ENCODE results near the gene AKNA.

The AKNA gene

DNA sequence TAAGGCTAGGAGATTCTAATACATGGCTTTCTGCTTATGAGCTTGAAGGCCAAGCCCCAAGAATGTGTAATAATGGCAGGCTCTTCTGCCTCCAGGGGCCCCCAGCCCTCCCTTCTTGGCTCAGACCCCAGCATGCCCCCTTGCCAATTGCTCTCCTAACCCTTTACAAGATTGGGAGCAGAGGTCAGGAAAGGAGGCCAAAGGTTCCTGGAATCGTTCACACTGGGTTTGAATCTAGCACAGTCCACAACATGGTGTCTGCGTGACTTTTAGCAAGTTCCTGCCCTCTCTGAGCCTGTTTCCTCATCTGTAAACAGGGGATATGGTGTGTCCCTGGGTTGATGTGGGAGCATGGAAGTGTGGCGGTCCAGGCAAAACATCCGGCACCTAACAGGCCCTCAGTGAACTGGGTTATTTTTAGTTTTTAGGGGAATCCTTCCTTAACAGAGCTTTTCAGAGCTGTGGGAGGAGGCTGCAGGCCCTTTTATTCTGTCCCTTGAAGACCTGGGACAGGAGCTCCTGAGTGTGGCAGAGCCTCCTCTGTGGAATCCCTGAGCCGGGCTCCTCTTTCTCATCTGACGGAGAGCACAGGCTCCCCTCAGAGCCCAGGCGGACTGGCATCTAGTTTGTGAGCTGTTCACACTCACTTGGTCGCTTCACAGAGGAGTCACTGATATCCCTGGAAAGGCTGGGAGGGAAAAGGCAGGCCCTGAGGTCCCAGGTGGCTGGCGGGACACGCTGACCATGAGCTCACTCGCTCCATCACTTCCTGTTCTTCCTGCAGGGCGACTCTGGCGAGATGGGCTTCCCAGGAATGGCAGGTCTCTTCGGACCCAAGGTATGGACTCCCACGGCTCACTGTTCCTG lies 88.3 kb downstream of the AKNA start:
- DNase-seq, result no peak

- DNase-seq, result no peak
These were observed 91.4 kb downstream of the AKNA start for GRCh38 chr9:114296338-114296737.

DNA sequence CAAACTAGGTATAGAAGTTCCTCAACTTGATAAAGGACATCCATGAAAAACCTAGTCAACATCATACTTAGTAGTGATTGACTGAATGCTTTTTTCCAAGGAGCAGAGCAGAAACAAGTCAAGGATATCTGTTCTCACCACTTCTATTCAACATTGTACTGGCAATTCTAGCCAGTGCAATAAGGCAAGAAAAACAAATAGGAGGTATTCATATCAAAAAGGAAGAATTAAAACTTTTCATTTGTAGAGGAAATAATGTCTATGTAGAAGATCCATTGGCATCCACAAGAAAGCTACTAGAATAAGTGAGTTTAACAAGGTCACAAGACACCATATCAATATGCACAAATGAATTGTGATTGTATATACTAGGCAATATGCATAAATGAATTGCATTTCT lies 93.1 kb downstream of the AKNA start:
- no peak for DNase-seq

- DNase-seq, result no peak
These were observed 95.7 kb downstream of the AKNA start for GRCh38 chr9:114291886-114292590.

DNA sequence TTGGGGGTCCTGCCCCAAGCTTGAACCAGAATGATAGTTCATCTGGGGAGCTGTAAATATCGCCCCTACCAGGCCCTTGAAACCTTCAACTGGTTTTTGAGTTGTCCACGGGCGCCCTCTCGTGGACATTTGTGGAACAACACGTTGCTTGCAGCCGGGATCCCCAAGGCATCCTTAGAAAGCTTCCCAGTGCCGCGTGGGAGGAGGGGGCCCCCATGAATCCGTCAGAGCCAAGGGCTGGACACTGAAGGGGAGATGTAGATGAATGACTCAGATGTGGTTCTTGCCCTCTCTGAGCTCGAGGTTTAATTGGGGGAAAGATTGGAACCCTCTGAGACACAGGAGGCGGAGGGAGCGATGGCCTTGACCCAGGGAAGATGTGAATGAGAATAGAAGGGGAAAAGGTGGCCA lies 96.7 kb downstream of the AKNA start:
- peak; percentile 62 for DNase-seq

DNA sequence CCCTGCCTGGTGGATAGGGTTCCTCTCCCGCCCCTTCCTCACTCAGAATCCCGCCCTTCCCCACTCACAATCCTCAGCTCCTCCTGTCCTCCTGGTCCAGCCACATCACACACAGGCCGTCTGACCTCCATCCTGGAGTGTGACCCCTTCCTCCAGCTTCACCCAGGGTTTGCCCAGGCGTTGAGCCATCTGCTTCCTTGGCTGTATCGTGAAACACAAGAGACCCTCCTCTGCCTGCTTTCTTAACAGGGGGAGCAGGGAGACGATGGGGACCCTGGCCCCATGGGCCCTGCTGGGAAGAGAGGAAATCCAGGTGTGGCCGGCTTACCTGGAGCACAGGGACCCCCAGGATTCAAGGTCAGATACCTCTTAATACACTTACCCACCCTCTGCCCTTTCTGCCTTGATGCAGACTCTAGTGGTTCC lies 97.2 kb downstream of the AKNA start:
- DNase-seq, result no peak

GRCh38 chr9:114289571-114290481 lies 98.0 kb downstream of the AKNA start:
- no peak for DNase-seq

- DNase-seq, result no peak
These were observed 98.7 kb downstream of the AKNA start for GRCh38 chr9:114289106-114289505.

- no peak for DNase-seq
These were observed 99.3 kb downstream of the AKNA start for GRCh38 chr9:114288193-114289091.

GRCh38 chr9:114287763-114288192 lies 100.0 kb downstream of the AKNA start:
- no peak for DNase-seq

DNA sequence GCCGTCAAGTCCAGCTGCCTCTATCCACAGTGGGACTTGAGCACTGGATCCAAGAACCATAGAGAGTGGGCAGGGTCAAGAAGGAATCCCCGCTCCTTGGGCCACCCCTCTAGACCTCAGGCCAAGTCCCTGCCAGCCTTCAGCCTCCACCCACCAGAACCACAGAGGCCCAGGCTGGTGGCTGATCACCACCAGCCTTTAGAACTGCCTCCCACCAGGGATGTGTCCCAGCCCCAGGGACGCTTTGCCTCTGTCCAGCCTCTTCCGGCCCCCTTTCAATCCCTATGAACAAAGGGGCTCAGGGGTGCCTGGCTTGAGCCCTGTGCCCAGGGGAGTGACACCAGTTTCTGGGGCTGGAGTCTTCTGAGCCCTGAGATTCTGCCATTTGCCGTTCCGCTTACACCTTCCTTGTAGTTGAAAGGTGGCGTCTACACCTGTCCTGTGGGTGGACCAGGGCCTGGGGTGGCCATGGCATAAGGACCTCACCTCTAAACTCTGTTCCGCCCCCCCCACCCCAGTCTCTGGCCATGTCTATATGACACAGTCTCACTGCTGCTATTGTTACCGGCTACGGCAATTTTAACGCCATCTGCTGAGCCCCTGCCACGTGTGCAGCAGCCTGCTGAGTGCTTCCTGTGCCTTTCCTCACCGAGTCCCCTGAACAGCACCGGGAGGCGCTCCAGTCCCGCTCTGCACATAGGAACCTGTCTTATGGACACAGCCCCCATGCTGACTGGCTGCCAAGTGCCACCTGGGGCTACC lies 100.6 kb downstream of the AKNA start:
- no peak for DNase-seq

DNA sequence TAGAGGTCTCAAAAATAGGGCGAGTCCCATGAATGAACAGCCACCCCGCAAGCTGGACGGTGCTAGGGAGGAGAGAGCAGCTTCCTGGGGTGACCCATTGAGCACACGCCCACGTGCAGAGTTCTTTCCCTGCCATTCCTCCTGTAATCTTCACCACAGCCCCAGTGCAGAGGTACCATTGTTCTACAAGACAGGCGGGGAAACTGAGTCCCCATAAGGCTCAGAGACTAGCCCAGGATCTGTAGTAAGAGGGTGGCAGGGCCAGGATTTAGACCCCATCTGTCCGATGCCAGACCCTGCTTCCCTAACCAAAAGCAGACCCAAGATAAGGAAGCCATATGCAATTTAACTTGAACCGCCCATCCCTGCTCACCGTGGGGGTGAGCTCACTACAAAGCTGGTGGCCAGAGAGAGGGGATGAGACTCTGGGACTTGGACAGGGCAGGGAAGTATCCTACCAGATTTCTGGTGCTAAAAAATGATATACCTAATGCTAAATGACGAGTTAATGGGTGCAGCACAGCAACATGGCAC lies 101.6 kb downstream of the AKNA start:
- DNase-seq, result no peak

DNA sequence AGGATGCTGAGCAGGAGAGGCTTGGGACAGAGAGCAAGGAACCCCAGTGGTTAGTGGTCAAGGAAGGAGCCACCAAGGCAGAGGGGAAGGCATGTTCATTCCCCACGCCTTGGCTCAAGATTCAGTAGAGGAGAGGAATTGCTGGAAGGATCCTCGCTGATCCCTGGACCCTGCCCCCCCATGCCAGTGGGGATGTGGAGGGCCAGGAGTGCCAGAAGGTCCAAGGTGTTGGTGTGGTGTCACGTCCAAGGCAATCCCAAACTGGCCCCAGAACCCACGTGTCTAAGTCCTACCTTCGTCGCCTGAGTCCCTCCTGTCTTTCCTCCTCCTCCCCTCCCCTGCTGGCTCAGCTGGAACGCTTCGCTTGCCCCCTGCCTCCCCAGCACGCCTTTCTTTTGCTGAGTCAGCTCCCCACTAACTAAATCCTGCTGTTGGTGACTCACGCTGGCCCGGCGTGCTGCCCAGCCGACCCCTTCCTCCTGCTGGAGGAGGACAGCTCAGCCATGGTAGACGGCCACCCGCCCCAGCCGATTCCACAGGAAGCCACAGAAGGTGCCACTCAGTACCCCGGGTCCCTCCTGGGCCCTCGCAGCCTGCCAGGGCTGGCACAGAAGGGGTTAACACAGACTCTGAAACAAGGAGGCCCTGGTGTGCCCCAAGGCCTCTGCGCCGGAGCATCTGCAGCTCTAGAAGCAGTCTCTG lies 102.5 kb downstream of the AKNA start:
- DNase-seq, result no peak

- no peak for DNase-seq
These were observed 103.3 kb downstream of the AKNA start for GRCh38 chr9:114284316-114285060.
